Measurements from ENCODE around the gene PEPD.

GRCh38 chr19:33486936-33487811 is 34.4 kb downstream of the PEPD start:
- TF ChIP-seq E2F5 (CRISPR knock-in tag; IDR thresholded peaks at IDR 0.05) (no peak), CTCF (IDR thresholded peaks at IDR 0.05) (no peak), ATF2 (CRISPR knock-in tag; IDR thresholded peaks at IDR 0.05; ENCODE audit: borderline replicate concordance, low read depth) (no peak)

Measured in WTC11 (cell line).